ENCODE results near the gene WDR1. TPM values are rescaled to one million over a fixed set of nuclear protein-coding genes. Genes with fewer than 3 reads are reported as not detected.

Gene WDR1
- total RNA-seq (2014; rRNA removed; shearing (Covaris generic)): 471 and 487 TPM in 2 replicates
- 413 and 419 TPM in 2 replicates for polyA plus RNA-seq (2016; fragmentation: Nextera tagmentation; extraction: Ambion mirVana)

- TF ChIP-seq EZH2 (IDR thresholded peaks at IDR 0.05; ENCODE audit: insufficient read depth, poor library complexity, severe bottlenecking) (no peak), EZH2phosphoT487 (IDR thresholded peaks at IDR 0.05; ENCODE audit: insufficient read depth, low read depth) (no peak)
- no peaks in the 10 kb centered on the region for H3K9me3 ChIP-seq (ENCODE audit: low read depth)
- 1 to 3% methylated on average over 52 to 70 of the region's 97 CpGs for WGBS, 2 experiments (ENCODE audit: low coverage in 1 of 2, low lambda C conversion rate in 2 of 2, missing lambda C conversion rate in 2 of 2)
These were observed at the start of gene WDR1 for GRCh38 chr4:10116569-10117358. TSS of gene WDR1 (minus strand) at chr4:10116799. CDS start at chr4:10116666, 133 bp downstream.

GRCh38 chr4:10164877-10165283, 48.3 kb upstream of the WDR1 start:
- Histone ChIP-seq H3K4me2 (ENCODE audit: unreplicated experiment) (peak overlapping the region; percentile 47), H3K27me3 (replicated peaks; ENCODE audit: insufficient read depth) (no peaks in the 10 kb centered on the region), H3K9me2 (ENCODE audit: insufficient read depth) (no peaks in the 10 kb centered on the region), H4K20me1 (ENCODE audit: insufficient read depth) (no peaks in the 10 kb centered on the region), H3K9me3 (ENCODE audit: low read depth) (no peaks in the 10 kb centered on the region), H3K27ac (no peak overlapping the region), H3K9ac (no peak overlapping the region), H3K4me1 (ENCODE audit: insufficient read depth) (0 out of 2 replicates have a peak, but pooled peaks cover 8% of the 10 kb centered on the region), H3K79me2 (ENCODE audit: insufficient read depth) (no peaks in the 10 kb centered on the region), H2AFZ (peak overlapping the region; percentile 54), H3K36me3 (ENCODE audit: low read depth) (no peaks in the 10 kb centered on the region), H3K4me3 (no peak overlapping the region), H3F3A (ENCODE audit: insufficient read depth) (no peaks in the 10 kb centered on the region)
- TF ChIP-seq EZH2 (IDR thresholded peaks at IDR 0.05; ENCODE audit: insufficient read depth, poor library complexity, severe bottlenecking) (no peak), EZH2phosphoT487 (IDR thresholded peaks at IDR 0.05; ENCODE audit: insufficient read depth, low read depth) (no peak)
- in situ Hi-C loops (cut with MboI): loop anchor here (5.0 to 10.0 kb wide), 2 partner anchors 237 to 370 kb away; no protein-coding TSS in a partner anchor
- DNase-seq: peak; percentile 74
- WGBS, 2 experiments (ENCODE audit: low coverage in 1 of 2, low lambda C conversion rate in 2 of 2, missing lambda C conversion rate in 2 of 2): 16 to 25% methylated on average over 3 of the region's 3 CpGs

More at GRCh38 chr4:10116569-10117358, at the start of gene WDR1:
- Histone ChIP-seq H2AFZ (peak within 1 kb of the TSS; percentile 56), H3K4me2 (ENCODE audit: unreplicated experiment) (peak within 1 kb of the TSS; percentile 95), H3F3A (ENCODE audit: insufficient read depth) (peaks cover 51% of the 10 kb centered on the region), H3K27ac (peak within 1 kb of the TSS; percentile 88), H3K9ac (peak within 1 kb of the TSS; percentile 93), H3K36me3 (ENCODE audit: low read depth) (peaks cover 33% of the 10 kb centered on the region), H3K9me2 (ENCODE audit: insufficient read depth) (no peaks in the 10 kb centered on the region), H4K20me1 (ENCODE audit: insufficient read depth) (0 out of 2 replicates have a peak, but pooled peaks cover 3% of the 10 kb centered on the region), H3K4me3 (peak within 1 kb of the TSS; percentile 79), H3K27me3 (replicated peaks; ENCODE audit: insufficient read depth) (no peaks in the 10 kb centered on the region), H3K4me1 (ENCODE audit: insufficient read depth) (peaks cover 40% of the 10 kb centered on the region), H3K79me2 (ENCODE audit: insufficient read depth) (peaks cover 44% of the 10 kb centered on the region)
- DNase-seq: peak; percentile 99
- in situ Hi-C loops (cut with MboI): no loop called here

GRCh38 chr4:10163296-10163695, 46.7 kb upstream of the WDR1 start:
- H3K4me2 ChIP-seq (ENCODE audit: unreplicated experiment): no peak overlapping the region
- no peaks in the 10 kb centered on the region for H3K36me3 ChIP-seq (ENCODE audit: low read depth)
- no peaks in the 10 kb centered on the region for H3K9me2 ChIP-seq (ENCODE audit: insufficient read depth)
- H3K79me2 ChIP-seq (ENCODE audit: insufficient read depth): no peaks in the 10 kb centered on the region
- no peak for DNase-seq
- no peak overlapping the region for H3K9ac ChIP-seq
- WGBS, 2 experiments (ENCODE audit: low coverage in 1 of 2, low lambda C conversion rate in 2 of 2, missing lambda C conversion rate in 2 of 2): 81 to 85% methylated on average over 1 of the region's 1 CpG
- in situ Hi-C loops (cut with MboI): loop anchor here (10.0 kb wide), 1 partner anchor 372 kb away; no protein-coding TSS in a partner anchor
- no peak overlapping the region for H2AFZ ChIP-seq
- H3K27me3 ChIP-seq (replicated peaks; ENCODE audit: insufficient read depth): no peaks in the 10 kb centered on the region
- H3F3A ChIP-seq (ENCODE audit: insufficient read depth): no peaks in the 10 kb centered on the region
- TF ChIP-seq EZH2phosphoT487 (IDR thresholded peaks at IDR 0.05; ENCODE audit: insufficient read depth, low read depth) (no peak), EZH2 (IDR thresholded peaks at IDR 0.05; ENCODE audit: insufficient read depth, poor library complexity, severe bottlenecking) (no peak)
- H3K4me1 ChIP-seq (ENCODE audit: insufficient read depth): 0 out of 2 replicates have a peak, but pooled peaks cover 8% of the 10 kb centered on the region
- no peaks in the 10 kb centered on the region for H3K9me3 ChIP-seq (ENCODE audit: low read depth)
- no peak overlapping the region for H3K27ac ChIP-seq
- no peaks in the 10 kb centered on the region for H4K20me1 ChIP-seq (ENCODE audit: insufficient read depth)
- no peak overlapping the region for H3K4me3 ChIP-seq

- Histone ChIP-seq H3K27ac (no peak overlapping the region), H3K4me2 (ENCODE audit: unreplicated experiment) (no peak overlapping the region), H3K4me3 (no peak overlapping the region), H4K20me1 (ENCODE audit: insufficient read depth) (no peaks in the 10 kb centered on the region), H3K27me3 (replicated peaks; ENCODE audit: insufficient read depth) (no peaks in the 10 kb centered on the region), H3K4me1 (ENCODE audit: insufficient read depth) (0 out of 2 replicates have a peak, but pooled peaks cover 8% of the 10 kb centered on the region), H3K79me2 (ENCODE audit: insufficient read depth) (no peaks in the 10 kb centered on the region), H3K36me3 (ENCODE audit: low read depth) (no peaks in the 10 kb centered on the region), H3K9ac (no peak overlapping the region), H2AFZ (no peak overlapping the region), H3K9me2 (ENCODE audit: insufficient read depth) (no peaks in the 10 kb centered on the region), H3K9me3 (ENCODE audit: low read depth) (no peaks in the 10 kb centered on the region), H3F3A (ENCODE audit: insufficient read depth) (no peaks in the 10 kb centered on the region)
- TF ChIP-seq EZH2phosphoT487 (IDR thresholded peaks at IDR 0.05; ENCODE audit: insufficient read depth, low read depth) (no peak), EZH2 (IDR thresholded peaks at IDR 0.05; ENCODE audit: insufficient read depth, poor library complexity, severe bottlenecking) (no peak)
- 75 to 78% methylated on average over 7 of the region's 7 CpGs for whole genome bisulfite sequencing, 2 experiments (ENCODE audit: low coverage in 1 of 2, low lambda C conversion rate in 2 of 2, missing lambda C conversion rate in 2 of 2)
- in situ Hi-C loops (cut with MboI): loop anchor here (10.0 kb wide), 1 partner anchor 372 kb away; no protein-coding TSS in a partner anchor
- no peak for DNase-seq
These were observed 45.9 kb upstream of the WDR1 start for GRCh38 chr4:10162341-10163000.

Data from GM23248 (cell line).